Stimulated activated CD4-positive, alpha-beta T cell treated with anti-CD3 and anti-CD28 coated beads, TNF-alpha, amount 100 ng/mL, for 1 hour (primary cell): Measurements from ENCODE around the gene KCNQ1.

Experiments used
- DNase-seq, 3 donors: peaks; one replicate each; pipeline ENCODE4 v3.0.0-alpha.2; 2020; ENCODE audit warnings: low read depth in 3 of 3, low spot score in 1 of 3

The KCNQ1 gene

GRCh38 chr11:2549876-2550605 lies 105.2 kb downstream of the KCNQ1 start:
- no peak for DNase-seq

GRCh38 chr11:2550606-2550970 lies 105.8 kb downstream of the KCNQ1 start:
- DNase-seq = no peak

DNA sequence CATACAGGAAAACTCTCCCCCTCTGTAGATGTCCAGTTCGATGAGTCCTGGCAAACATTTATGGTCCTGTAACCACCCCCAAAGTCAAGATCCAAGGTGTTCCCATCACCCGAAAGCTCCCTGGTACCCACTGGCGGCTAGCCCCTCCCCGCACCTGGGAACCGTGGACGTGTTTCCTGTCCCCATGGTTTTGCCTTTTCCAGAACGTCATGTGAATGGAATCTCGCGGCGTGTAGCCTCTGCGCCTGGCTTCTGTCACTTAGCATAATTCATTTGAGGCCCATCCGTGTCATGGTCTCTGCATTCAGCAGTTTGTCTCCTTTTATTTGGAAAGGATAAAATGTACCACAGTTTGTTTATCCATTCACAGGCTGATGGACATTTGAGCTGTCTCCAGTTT lies 106.3 kb downstream of the KCNQ1 start:
- no peak for DNase-seq

DNA sequence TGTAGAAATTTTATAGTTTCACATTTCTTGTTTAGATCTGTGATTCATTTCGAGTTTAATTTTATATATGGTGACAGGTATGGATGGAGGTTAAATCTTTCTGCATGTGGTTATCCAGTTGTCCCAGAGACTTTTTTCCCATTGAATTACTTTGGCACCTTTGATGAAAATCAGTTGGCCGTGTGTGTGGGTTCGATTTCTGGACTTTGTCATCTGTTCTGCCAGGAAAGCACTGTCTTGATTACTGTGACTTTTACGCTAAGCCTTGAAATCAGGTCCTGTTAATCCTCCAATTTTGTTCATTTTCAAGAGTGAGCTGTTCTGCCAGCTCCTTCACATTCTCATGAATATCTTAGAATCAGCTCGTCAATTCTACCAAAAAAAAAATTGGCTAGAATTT lies 107.4 kb downstream of the KCNQ1 start:
- DNase-seq = no peak

GRCh38 chr11:2553198-2553597 lies 108.4 kb downstream of the KCNQ1 start:
- DNase-seq = no peak

DNA sequence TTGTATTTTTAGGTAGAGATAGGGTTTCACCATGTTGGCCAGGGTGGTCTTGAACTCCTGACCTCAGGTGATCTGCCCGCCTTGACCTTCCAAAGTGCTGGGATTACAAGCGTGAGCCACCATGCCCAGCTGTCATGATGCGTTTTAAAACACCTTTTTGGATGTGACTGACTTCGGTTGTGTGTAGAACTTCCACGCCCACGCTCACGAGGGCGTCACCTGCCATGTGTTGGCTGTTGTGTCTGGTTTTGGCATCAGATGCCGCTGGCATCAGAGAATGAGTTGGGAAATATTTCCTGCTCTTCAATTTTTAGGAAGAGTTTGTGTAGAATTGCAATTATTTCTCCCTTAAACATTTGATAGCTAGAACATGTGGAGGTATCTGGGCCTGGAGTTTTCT lies 109.1 kb downstream of the KCNQ1 start:
- no peak for DNase-seq

GRCh38 chr11:2554338-2555207 lies 109.8 kb downstream of the KCNQ1 start:
- no peak for DNase-seq

GRCh38 chr11:2555336-2555735 lies 110.5 kb downstream of the KCNQ1 start:
- no peak for DNase-seq

DNA sequence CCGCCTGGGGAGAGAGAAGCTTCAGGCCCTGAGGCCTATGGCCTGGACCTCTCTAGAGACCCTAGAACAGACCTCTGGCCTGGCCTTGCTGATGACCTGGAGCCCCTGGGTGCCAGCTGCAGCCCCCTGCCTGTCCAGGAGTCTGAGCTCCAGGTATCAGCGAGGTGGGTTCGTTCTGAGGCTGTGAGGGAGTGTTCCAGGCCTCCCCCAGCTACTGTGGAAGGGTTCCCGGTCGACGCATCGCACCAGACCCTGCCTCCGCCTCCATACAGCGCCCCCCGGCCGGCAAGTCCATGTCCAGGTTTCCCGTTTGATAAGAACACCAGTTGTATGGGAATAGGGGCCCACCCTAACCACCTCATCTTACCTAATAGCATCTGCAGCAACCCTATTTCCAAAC lies 111.1 kb downstream of the KCNQ1 start:
- no peak for DNase-seq

GRCh38 chr11:2557381-2557780 lies 112.6 kb downstream of the KCNQ1 start:
- DNase-seq = no peak

- no peak for DNase-seq
Measured at GRCh38 chr11:2558397-2558796, 113.6 kb downstream of the KCNQ1 start.

DNA sequence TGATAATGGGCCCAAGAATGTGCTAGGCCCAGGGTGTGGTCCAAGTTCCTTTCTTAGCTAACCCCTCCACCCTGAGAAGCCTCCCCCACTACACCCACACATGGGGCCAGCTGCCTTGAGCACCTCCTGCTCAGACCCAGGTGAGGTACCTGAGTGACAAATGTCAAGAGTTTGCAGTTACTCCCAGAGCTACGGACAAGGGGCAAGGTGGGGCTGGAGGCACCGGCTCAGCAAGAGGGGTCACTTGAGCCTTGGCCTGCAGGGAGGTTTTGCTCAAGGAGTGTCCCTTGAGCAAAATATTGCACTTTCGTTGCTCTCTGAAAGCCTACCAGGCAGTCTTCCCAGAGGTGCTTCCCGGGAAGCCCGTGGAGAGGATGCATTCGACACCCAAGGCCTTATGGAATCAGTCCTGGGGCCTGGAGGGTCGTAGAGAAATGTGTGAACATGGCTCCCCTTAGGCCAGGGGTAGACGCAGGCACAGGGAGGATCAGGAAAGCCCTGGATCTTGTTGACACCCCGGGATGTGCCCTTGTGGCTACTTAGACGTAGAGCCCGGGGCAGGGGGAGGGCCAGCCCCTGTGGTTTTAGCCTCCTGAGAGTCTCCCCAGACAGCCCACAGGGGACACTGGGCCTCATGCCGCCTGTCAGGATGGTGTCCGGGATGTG lies 114.2 kb downstream of the KCNQ1 start:
- DNase-seq = no peak

GRCh38 chr11:2559527-2560311 lies 114.9 kb downstream of the KCNQ1 start:
- DNase-seq = no peak

DNA sequence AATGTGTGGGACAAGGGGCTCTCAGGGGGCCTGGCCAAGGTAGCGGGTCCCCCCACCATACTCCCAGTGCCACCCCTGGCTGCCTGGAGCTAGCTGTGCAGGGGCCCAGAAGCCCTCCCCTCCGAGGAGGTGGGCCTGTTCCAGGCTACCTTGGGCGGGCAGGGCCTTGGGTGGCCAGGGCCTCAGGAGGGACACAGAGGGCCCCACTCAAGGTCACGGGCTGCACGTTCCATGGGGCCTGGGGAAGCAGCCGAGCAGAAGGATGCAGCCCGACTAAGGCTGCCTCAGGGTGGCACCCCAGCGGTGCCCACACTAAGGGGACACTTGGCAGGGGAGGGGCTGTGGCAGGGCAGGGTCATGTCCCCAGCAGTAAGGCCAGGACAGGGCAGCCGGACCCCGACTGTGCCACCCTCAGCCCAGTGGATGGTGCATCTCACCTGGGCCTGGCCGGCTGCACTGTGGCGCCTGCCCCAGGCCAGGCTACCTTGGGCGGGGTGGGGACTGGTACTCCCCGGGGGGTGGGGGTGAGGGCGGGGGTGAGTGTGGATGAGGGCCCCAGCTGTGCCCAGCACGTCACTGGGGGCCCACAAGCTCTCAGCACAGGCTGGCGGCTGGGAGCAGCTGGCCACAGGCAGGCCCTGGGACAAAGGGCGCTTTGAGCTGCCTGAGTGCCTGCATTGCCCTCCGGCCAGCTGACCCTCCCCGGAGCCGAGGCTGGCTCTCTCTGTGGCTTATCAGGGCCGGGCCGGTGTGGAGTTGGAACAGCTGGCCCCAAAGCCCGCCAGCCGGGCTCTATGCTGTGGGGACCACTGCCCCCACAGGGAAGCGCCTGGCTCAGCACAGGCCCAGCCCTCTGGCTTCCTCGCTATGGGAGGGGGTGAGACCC lies 117.1 kb downstream of the KCNQ1 start:
- no peak for DNase-seq

GRCh38 chr11:2562890-2563212 lies 118.0 kb downstream of the KCNQ1 start:
- no peak for DNase-seq

DNA sequence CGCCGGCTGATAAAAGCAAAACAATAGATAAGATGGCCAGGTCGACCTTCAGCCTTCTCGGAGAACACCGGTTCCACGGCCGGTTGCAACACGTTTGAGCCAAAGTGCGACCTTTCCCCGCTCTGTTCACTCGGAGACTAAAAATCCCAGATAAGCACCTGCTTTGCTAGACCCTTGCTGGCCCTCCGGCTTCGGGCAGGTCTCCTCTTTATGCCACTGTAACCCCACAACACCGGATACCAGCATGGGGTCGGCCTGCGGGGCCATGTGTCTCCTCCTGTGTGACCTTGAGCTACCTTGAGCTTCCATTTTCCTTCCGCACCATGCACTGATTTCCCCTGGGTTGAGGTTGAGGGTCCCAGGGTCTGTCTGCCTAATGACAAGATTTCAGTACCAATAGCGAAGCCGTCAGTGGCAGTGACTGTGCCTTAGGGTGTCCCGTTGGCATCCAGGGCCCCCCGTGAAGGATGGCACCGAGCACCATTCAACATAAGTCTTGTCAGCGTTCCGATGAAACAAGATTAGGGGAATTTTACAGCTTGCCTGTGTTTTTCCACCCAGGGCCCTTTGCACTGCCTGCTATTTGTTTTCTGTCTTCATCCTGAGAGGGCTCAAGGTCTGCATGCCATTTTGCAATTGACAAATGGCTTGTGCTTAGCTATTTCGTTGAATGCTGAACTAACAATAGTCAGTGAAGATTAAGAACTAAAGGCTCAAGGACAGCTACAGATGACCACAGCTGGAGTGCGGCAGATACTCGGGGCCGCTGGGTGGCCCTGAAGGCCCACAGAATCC lies 118.6 kb downstream of the KCNQ1 start:
- DNase-seq = no peak

DNA sequence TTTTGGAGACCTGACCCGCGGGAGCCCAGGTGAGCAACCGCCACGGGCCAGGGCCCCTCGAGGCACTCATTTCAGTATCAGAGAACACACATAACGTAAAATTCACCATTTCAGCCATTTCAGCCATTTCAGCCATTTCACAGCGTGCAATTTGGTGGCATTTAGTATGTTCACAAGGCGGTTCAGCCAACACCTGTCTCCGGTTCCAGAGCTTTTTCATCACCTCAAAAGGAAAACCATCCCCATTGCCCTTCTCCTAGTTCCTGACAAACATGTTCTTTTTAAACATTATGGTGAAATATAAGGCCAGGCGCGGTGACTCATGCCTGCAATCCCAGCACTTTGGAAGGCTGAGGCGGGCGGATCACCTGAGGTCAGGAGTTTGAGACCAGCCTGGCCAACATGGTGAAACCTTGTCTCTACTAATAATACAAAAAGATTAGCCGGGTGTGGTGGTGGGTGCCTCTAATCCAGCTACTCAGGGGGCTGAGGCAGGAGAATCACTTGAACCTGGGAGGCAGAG lies 119.3 kb downstream of the KCNQ1 start:
- no peak for DNase-seq

GRCh38 chr11:2564588-2565425 lies 120.0 kb downstream of the KCNQ1 start:
- no peak for DNase-seq
